Measurements from ENCODE around the gene PARP6. TPM values are rescaled to one million over a fixed set of nuclear protein-coding genes. Genes with fewer than 3 reads are reported as not detected.

PARP6 gene
- total RNA-seq, 1 experiment from 2014 or later, result 65.9 TPM

- intact Hi-C loops (cut with micrococcal nuclease; ENCODE audit: unreplicated experiment), result no loop called here
- POLR2A ChIA-PET (ENCODE audit: unreplicated experiment), result no interaction called here
Measured at GRCh38 chr15:72235298-72235697, 37.1 kb downstream of the PARP6 start.

DNA sequence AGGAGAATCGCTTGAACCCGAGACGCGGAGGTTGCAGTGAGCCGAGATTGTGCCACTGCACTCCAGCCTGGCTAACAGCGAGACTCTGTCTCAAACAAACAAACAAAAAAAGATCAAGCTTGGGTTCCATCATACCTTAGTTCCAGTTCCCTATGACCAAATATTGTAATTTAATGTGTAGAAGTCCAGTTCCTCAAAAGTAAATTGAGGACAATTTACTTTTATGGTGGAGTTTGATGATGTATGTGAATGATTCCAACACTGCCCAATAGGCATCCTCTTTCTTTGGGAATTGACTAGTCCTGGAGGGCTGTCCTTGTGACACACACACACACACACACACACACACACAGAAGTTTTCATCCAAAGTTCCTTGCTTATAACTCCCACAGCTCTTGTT is 38.6 kb downstream of the PARP6 start:
- no TSS peak for BruUV-seq (replicated peaks)
- POLR2A ChIA-PET (ENCODE audit: unreplicated experiment), result interaction anchor here (0.7 kb wide), 1 partner anchor 1588 kb away, joined by 3 read pairs; no protein-coding TSS in a partner anchor
- Histone ChIP-seq H3K4me1 (replicated peaks; ENCODE audit: insufficient read depth) (peaks cover 56% of the 10 kb centered on the region), H3K4me2 (no peak overlapping the region), H3K27ac (peak overlapping the region; percentile 10; the same call in 1 of the 2 replicates), H2AFZ (no peak overlapping the region), H3K9me3 (ENCODE audit: insufficient read depth, low read depth) (no peaks in the 10 kb centered on the region), H3K79me2 (ENCODE audit: low read depth) (peaks cover 70% of the 10 kb centered on the region), H3F3A (ENCODE audit: insufficient read depth, low read depth) (peaks cover 67% of the 10 kb centered on the region), H3K27me3 (ENCODE audit: insufficient read depth, low read depth) (no peaks in the 10 kb centered on the region), H3K36me3 (ENCODE audit: low read depth) (peaks cover 7% of the 10 kb centered on the region; the same call in 1 of the 2 replicates), H3K4me3 (no peak overlapping the region), H4K20me1 (ENCODE audit: insufficient read depth) (peaks cover 7% of the 10 kb centered on the region; the same call in 1 of the 2 replicates), H3K9me2 (ENCODE audit: insufficient read depth) (no peaks in the 10 kb centered on the region)
- TF ChIP-seq CTCF (conservative IDR thresholded peaks at IDR 0.05) (no peak), EZH2 (IDR thresholded peaks at IDR 0.05; ENCODE audit: low read depth) (no peak)
- intact Hi-C loops (cut with micrococcal nuclease; ENCODE audit: unreplicated experiment), result loop anchor here (5.0 kb wide), 1 partner anchor 39 kb away; the partner anchor contains the start of gene PARP6
- no peak for DNase-seq
- CTCF ChIA-PET, result no interaction called here

More at GRCh38 chr15:72235298-72235697, 37.1 kb downstream of the PARP6 start:
- Histone ChIP-seq H3K36me3 (ENCODE audit: low read depth) (no peaks in the 10 kb centered on the region), H3K4me2 (peak overlapping the region; percentile 98), H4K20me1 (ENCODE audit: insufficient read depth) (no peaks in the 10 kb centered on the region), H3F3A (ENCODE audit: insufficient read depth, low read depth) (peaks cover 66% of the 10 kb centered on the region), H2AFZ (no peak overlapping the region), H3K4me1 (replicated peaks; ENCODE audit: insufficient read depth) (peaks cover 61% of the 10 kb centered on the region), H3K27ac (no peak overlapping the region), H3K27me3 (ENCODE audit: insufficient read depth, low read depth) (no peaks in the 10 kb centered on the region), H3K79me2 (ENCODE audit: low read depth) (peaks cover 55% of the 10 kb centered on the region), H3K9me2 (ENCODE audit: insufficient read depth) (no peaks in the 10 kb centered on the region), H3K9me3 (ENCODE audit: insufficient read depth, low read depth) (no peaks in the 10 kb centered on the region), H3K4me3 (no peak overlapping the region)
- CTCF ChIA-PET, result no interaction called here
- TF ChIP-seq EZH2 (IDR thresholded peaks at IDR 0.05; ENCODE audit: low read depth), result no peak
- BruUV-seq (replicated peaks), result no TSS peak
- DNase-seq, result no peak

GRCh38 chr15:72231833-72232478 is 40.4 kb downstream of the PARP6 start:
- ChIA-PET POLR2A (ENCODE audit: unreplicated experiment) (interaction anchor here (0.6 to 0.7 kb wide), 3 partner anchors 69 to 1139 kb away, joined by 3 to 4 read pairs (median 3); no protein-coding TSS in a partner anchor), CTCF (no interaction called here)
- Histone ChIP-seq H3K27ac (peak overlapping the region; percentile 80), H3K27me3 (ENCODE audit: insufficient read depth, low read depth) (no peaks in the 10 kb centered on the region), H2AFZ (peak overlapping the region; percentile 65), H3K4me2 (peak overlapping the region; percentile 86), H4K20me1 (ENCODE audit: insufficient read depth) (peaks cover 20% of the 10 kb centered on the region), H3K36me3 (ENCODE audit: low read depth) (peaks cover 7% of the 10 kb centered on the region; the same call in 1 of the 2 replicates), H3K4me3 (peak overlapping the region; percentile 70), H3K79me2 (ENCODE audit: low read depth) (peaks cover 85% of the 10 kb centered on the region), H3K4me1 (replicated peaks; ENCODE audit: insufficient read depth) (peaks cover 56% of the 10 kb centered on the region), H3F3A (ENCODE audit: insufficient read depth, low read depth) (peaks cover 72% of the 10 kb centered on the region), H3K9me3 (ENCODE audit: insufficient read depth, low read depth) (no peaks in the 10 kb centered on the region), H3K9me2 (ENCODE audit: insufficient read depth) (no peaks in the 10 kb centered on the region)
- intact Hi-C loops (cut with micrococcal nuclease; ENCODE audit: unreplicated experiment), result loop anchor here (1.0 to 5.0 kb wide), 2 partner anchors 40 to 64 kb away; partner anchors contain the start of gene PARP6
- DNase-seq, result peak; percentile 50 to 86
- BruUV-seq (replicated peaks), result TSS peak; percentile 83
- 0 out of 2 replicates have a peak, but pooled peaks have one; percentile 4 for TF ChIP-seq CTCF (conservative IDR thresholded peaks at IDR 0.05)
- no peak for TF ChIP-seq EZH2 (IDR thresholded peaks at IDR 0.05; ENCODE audit: low read depth)
